ENCODE results near the gene SGIP1. TPM values are rescaled to one million over a fixed set of nuclear protein-coding genes. Genes with fewer than 3 reads are reported as not detected.

Gene SGIP1
- total and polyA plus RNA-seq, 7 experiments from 2014 or later, result not detected

GRCh38 chr1:66505671-66506392 lies 28.1 kb upstream of the SGIP1 start:
- CTCF ChIA-PET, result no interaction called here
- H3K27me3 Mint-ChIP-seq, result peaks cover 27 to 51% (median 35%) of the 10 kb centered on the region in 5 donors
- H3K27ac Mint-ChIP-seq, result no peak overlapping the region
- Histone ChIP-seq H3K36me3 (ENCODE audit: control insufficient read depth in 2 of 3, insufficient read depth in 3 of 3, low read length in 3 of 3) (no peaks in the 10 kb centered on the region), H3K27me3 (ENCODE audit: control insufficient read depth in 2 of 2, insufficient read depth in 2 of 2, low read length in 2 of 2) (no peaks in the 10 kb centered on the region), H3K4me3 (ENCODE audit: low read length) (no peak overlapping the region), H3K4me1 (ENCODE audit: control insufficient read depth in 2 of 2, insufficient read depth in 2 of 2, low read length in 2 of 2) (no peaks in the 10 kb centered on the region), H3K27ac (ENCODE audit: low read depth, low read length) (no peak overlapping the region), H3K9me3 (ENCODE audit: control insufficient read depth in 2 of 3, low read length in 3 of 3) (no peaks in the 10 kb centered on the region)
- DNase-seq (no peak), ATAC-seq (no peak)
- peaks cover 0 to 1% (median 0%) of the 10 kb centered on the region in 11 donors for H3K9me3 Mint-ChIP-seq
- intact Hi-C loops (cut with micrococcal nuclease), result loop anchor here in 1 of 2 donors (2.0 kb wide), 1 partner anchor 253 kb away; no protein-coding TSS in a partner anchor
- no peaks in the 10 kb centered on the region for H3K36me3 Mint-ChIP-seq
- POLR2A ChIA-PET, result no interaction called here
- H3K4me1 Mint-ChIP-seq, result no peaks in the 10 kb centered on the region
- no peak overlapping the region for H3K4me3 Mint-ChIP-seq

- no peaks in the 10 kb centered on the region for H3K4me1 ChIP-seq (ENCODE audit: control insufficient read depth in 2 of 2, insufficient read depth in 2 of 2, low read length in 2 of 2)
- no peaks in the 10 kb centered on the region for H3K36me3 Mint-ChIP-seq
- H3K4me1 Mint-ChIP-seq, result no peaks in the 10 kb centered on the region
- POLR2A ChIA-PET, result no interaction called here
- CTCF ChIA-PET, result no interaction called here
- H3K36me3 ChIP-seq (ENCODE audit: control insufficient read depth in 2 of 3, insufficient read depth in 3 of 3, low read length in 3 of 3), result no peaks in the 10 kb centered on the region
- H3K9me3 Mint-ChIP-seq, result peaks cover 0 to 1% (median 0%) of the 10 kb centered on the region in 11 donors
- H3K27ac ChIP-seq (ENCODE audit: low read depth, low read length), result no peak overlapping the region
- DNase-seq (no peak), ATAC-seq (no peak)
- no peak overlapping the region for H3K27ac Mint-ChIP-seq
- intact Hi-C loops (cut with micrococcal nuclease), result no loop called here
- H3K27me3 Mint-ChIP-seq, result peaks cover 23 to 53% (median 36%) of the 10 kb centered on the region in 5 donors
- no peak overlapping the region for H3K4me3 Mint-ChIP-seq
- no peaks in the 10 kb centered on the region for H3K9me3 ChIP-seq (ENCODE audit: control insufficient read depth in 2 of 3, low read length in 3 of 3)
- H3K27me3 ChIP-seq (ENCODE audit: control insufficient read depth in 2 of 2, insufficient read depth in 2 of 2, low read length in 2 of 2), result no peaks in the 10 kb centered on the region
- no peak overlapping the region for H3K4me3 ChIP-seq (ENCODE audit: low read length)
Measured at GRCh38 chr1:66506393-66506687, 27.6 kb upstream of the SGIP1 start.

- no peak overlapping the region for H3K27ac Mint-ChIP-seq
- H3K4me3 Mint-ChIP-seq, result no peak overlapping the region
- Histone ChIP-seq H3K9me3 (ENCODE audit: control insufficient read depth in 2 of 3, low read length in 3 of 3) (no peaks in the 10 kb centered on the region), H3K4me1 (ENCODE audit: control insufficient read depth in 2 of 2, insufficient read depth in 2 of 2, low read length in 2 of 2) (no peaks in the 10 kb centered on the region), H3K4me3 (ENCODE audit: low read length) (no peak overlapping the region), H3K27me3 (ENCODE audit: control insufficient read depth in 2 of 2, insufficient read depth in 2 of 2, low read length in 2 of 2) (no peaks in the 10 kb centered on the region), H3K27ac (ENCODE audit: low read depth, low read length) (no peak overlapping the region), H3K36me3 (ENCODE audit: control insufficient read depth in 2 of 3, insufficient read depth in 3 of 3, low read length in 3 of 3) (no peaks in the 10 kb centered on the region)
- DNase-seq, result no peak
- POLR2A ChIA-PET, result no interaction called here
- intact Hi-C loops (cut with micrococcal nuclease), result no loop called here
- ATAC-seq, result no peak
- no peaks in the 10 kb centered on the region for H3K4me1 Mint-ChIP-seq
- CTCF ChIA-PET, result no interaction called here
- H3K9me3 Mint-ChIP-seq, result peaks cover 0 to 1% (median 0%) of the 10 kb centered on the region in 11 donors
- no peaks in the 10 kb centered on the region for H3K36me3 Mint-ChIP-seq
- H3K27me3 Mint-ChIP-seq, result peaks cover 23 to 56% (median 40%) of the 10 kb centered on the region in 5 donors
Measured at GRCh38 chr1:66506991-66507390, 27.0 kb upstream of the SGIP1 start.

GRCh38 chr1:66510407-66510806 lies 23.5 kb upstream of the SGIP1 start:
- Histone ChIP-seq H3K9me3 (ENCODE audit: control insufficient read depth in 2 of 3, low read length in 3 of 3) (no peaks in the 10 kb centered on the region), H3K27ac (ENCODE audit: low read depth, low read length) (no peak overlapping the region), H3K36me3 (ENCODE audit: control insufficient read depth in 2 of 3, insufficient read depth in 3 of 3, low read length in 3 of 3) (no peaks in the 10 kb centered on the region), H3K4me3 (ENCODE audit: low read length) (no peak overlapping the region), H3K27me3 (ENCODE audit: control insufficient read depth in 2 of 2, insufficient read depth in 2 of 2, low read length in 2 of 2) (no peaks in the 10 kb centered on the region), H3K4me1 (ENCODE audit: control insufficient read depth in 2 of 2, insufficient read depth in 2 of 2, low read length in 2 of 2) (no peaks in the 10 kb centered on the region)
- intact Hi-C loops (cut with micrococcal nuclease), result no loop called here
- Mint-ChIP-seq H3K4me3 (no peak overlapping the region), H3K4me1 (no peaks in the 10 kb centered on the region), H3K36me3 (no peaks in the 10 kb centered on the region), H3K9me3 (peaks cover 0 to 8% (median 0%) of the 10 kb centered on the region in 11 donors), H3K27ac (no peak overlapping the region), H3K27me3 (peaks cover 11 to 55% (median 34%) of the 10 kb centered on the region in 5 donors)
- POLR2A ChIA-PET, result no interaction called here
- ATAC-seq, result no peak
- CTCF ChIA-PET, result no interaction called here
- no peak for DNase-seq

GRCh38 chr1:66511118-66511517 lies 22.8 kb upstream of the SGIP1 start:
- CTCF ChIA-PET, result no interaction called here
- H3K36me3 Mint-ChIP-seq, result no peaks in the 10 kb centered on the region
- intact Hi-C loops (cut with micrococcal nuclease), result no loop called here

GRCh38 chr1:66517959-66518358 lies 16.0 kb upstream of the SGIP1 start:
- Histone ChIP-seq H3K27ac (ENCODE audit: low read depth, low read length) (no peak overlapping the region), H3K4me1 (ENCODE audit: control insufficient read depth in 2 of 2, insufficient read depth in 2 of 2, low read length in 2 of 2) (no peaks in the 10 kb centered on the region), H3K9me3 (ENCODE audit: control insufficient read depth in 2 of 3, low read length in 3 of 3) (no peaks in the 10 kb centered on the region), H3K4me3 (ENCODE audit: low read length) (no peak overlapping the region), H3K27me3 (ENCODE audit: control insufficient read depth in 2 of 2, insufficient read depth in 2 of 2, low read length in 2 of 2) (no peaks in the 10 kb centered on the region), H3K36me3 (ENCODE audit: control insufficient read depth in 2 of 3, insufficient read depth in 3 of 3, low read length in 3 of 3) (no peaks in the 10 kb centered on the region)
- CTCF ChIA-PET, result no interaction called here
- POLR2A ChIA-PET, result no interaction called here
- H3K4me3 Mint-ChIP-seq, result no peak overlapping the region
- H3K36me3 Mint-ChIP-seq, result no peaks in the 10 kb centered on the region
- H3K27ac Mint-ChIP-seq, result no peak overlapping the region
- DNase-seq (no peak), ATAC-seq (no peak)
- peaks cover 9 to 26% (median 12%) of the 10 kb centered on the region in 5 donors for H3K27me3 Mint-ChIP-seq
- peaks cover 0 to 8% (median 0%) of the 10 kb centered on the region in 11 donors for H3K9me3 Mint-ChIP-seq
- H3K4me1 Mint-ChIP-seq, result no peaks in the 10 kb centered on the region
- intact Hi-C loops (cut with micrococcal nuclease), result no loop called here

More at GRCh38 chr1:66511118-66511517, 22.8 kb upstream of the SGIP1 start:
- Histone ChIP-seq H3K27me3 (ENCODE audit: control insufficient read depth in 2 of 2, insufficient read depth in 2 of 2, low read length in 2 of 2) (no peaks in the 10 kb centered on the region), H3K4me3 (ENCODE audit: low read length) (no peak overlapping the region), H3K36me3 (ENCODE audit: control insufficient read depth in 2 of 3, insufficient read depth in 3 of 3, low read length in 3 of 3) (no peaks in the 10 kb centered on the region), H3K27ac (ENCODE audit: low read depth, low read length) (no peak overlapping the region), H3K4me1 (ENCODE audit: control insufficient read depth in 2 of 2, insufficient read depth in 2 of 2, low read length in 2 of 2) (no peaks in the 10 kb centered on the region), H3K9me3 (ENCODE audit: control insufficient read depth in 2 of 3, low read length in 3 of 3) (no peaks in the 10 kb centered on the region)
- no peak for ATAC-seq
- H3K4me1 Mint-ChIP-seq, result no peaks in the 10 kb centered on the region
- no peak overlapping the region for H3K27ac Mint-ChIP-seq
- no peak for DNase-seq
- no peak overlapping the region for H3K4me3 Mint-ChIP-seq
- POLR2A ChIA-PET, result no interaction called here
- peaks cover 16 to 53% (median 34%) of the 10 kb centered on the region in 5 donors for H3K27me3 Mint-ChIP-seq
- H3K9me3 Mint-ChIP-seq, result peaks cover 0 to 8% (median 0%) of the 10 kb centered on the region in 11 donors

- peaks cover 2 to 24% (median 8%) of the 10 kb centered on the region in 5 donors for H3K27me3 Mint-ChIP-seq
- intact Hi-C loops (cut with micrococcal nuclease), result no loop called here
Measured at GRCh38 chr1:66518654-66519053, 15.3 kb upstream of the SGIP1 start.

More at GRCh38 chr1:66518654-66519053, 15.3 kb upstream of the SGIP1 start:
- Mint-ChIP-seq H3K4me3 (no peak overlapping the region), H3K36me3 (no peaks in the 10 kb centered on the region), H3K4me1 (no peaks in the 10 kb centered on the region), H3K27ac (no peak overlapping the region), H3K9me3 (peaks cover 0 to 2% (median 0%) of the 10 kb centered on the region in 11 donors)
- Histone ChIP-seq H3K27ac (ENCODE audit: low read depth, low read length) (no peak overlapping the region), H3K4me1 (ENCODE audit: control insufficient read depth in 2 of 2, insufficient read depth in 2 of 2, low read length in 2 of 2) (no peaks in the 10 kb centered on the region), H3K4me3 (ENCODE audit: low read length) (no peak overlapping the region), H3K36me3 (ENCODE audit: control insufficient read depth in 2 of 3, insufficient read depth in 3 of 3, low read length in 3 of 3) (no peaks in the 10 kb centered on the region), H3K27me3 (ENCODE audit: control insufficient read depth in 2 of 2, insufficient read depth in 2 of 2, low read length in 2 of 2) (no peaks in the 10 kb centered on the region), H3K9me3 (ENCODE audit: control insufficient read depth in 2 of 3, low read length in 3 of 3) (no peaks in the 10 kb centered on the region)
- ATAC-seq (no peak), DNase-seq (no peak)
- CTCF ChIA-PET, result no interaction called here
- POLR2A ChIA-PET, result no interaction called here
